Midbrain (tissue), 1 donor: ENCODE results near the gene GSDME.

Experiments used
- DNase-seq: peaks from one replicate; lab custom pipeline; 2025; lab: John Stamatoyannopoulos, UW

GSDME gene

GRCh38 chr7:24704311-24704710 lies 53.0 kb downstream of the GSDME start:
- no peak for DNase-seq

- DNase-seq = no peak
Observed at GRCh38 chr7:24703296-24703695, 54.0 kb downstream of the GSDME start.

DNA sequence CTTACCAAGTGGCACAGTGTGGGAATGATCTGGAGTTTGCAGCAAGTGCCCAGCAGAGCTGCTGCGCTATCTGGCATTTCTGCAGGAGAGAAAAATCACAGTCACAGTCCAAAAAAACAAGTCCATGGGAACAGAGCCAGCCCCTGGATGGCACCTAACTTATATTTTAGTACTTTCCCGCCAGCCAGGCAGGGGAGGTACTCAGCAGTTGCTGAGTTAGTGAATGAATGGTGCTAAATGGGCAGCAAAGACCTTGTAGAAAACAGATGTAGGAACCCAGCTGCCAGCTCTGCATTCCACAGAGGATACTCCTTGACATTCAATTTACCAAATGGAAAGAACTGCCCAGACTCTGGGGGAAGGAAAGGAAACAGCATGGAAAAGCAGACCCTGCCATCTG lies 54.5 kb downstream of the GSDME start:
- DNase-seq = no peak

DNA sequence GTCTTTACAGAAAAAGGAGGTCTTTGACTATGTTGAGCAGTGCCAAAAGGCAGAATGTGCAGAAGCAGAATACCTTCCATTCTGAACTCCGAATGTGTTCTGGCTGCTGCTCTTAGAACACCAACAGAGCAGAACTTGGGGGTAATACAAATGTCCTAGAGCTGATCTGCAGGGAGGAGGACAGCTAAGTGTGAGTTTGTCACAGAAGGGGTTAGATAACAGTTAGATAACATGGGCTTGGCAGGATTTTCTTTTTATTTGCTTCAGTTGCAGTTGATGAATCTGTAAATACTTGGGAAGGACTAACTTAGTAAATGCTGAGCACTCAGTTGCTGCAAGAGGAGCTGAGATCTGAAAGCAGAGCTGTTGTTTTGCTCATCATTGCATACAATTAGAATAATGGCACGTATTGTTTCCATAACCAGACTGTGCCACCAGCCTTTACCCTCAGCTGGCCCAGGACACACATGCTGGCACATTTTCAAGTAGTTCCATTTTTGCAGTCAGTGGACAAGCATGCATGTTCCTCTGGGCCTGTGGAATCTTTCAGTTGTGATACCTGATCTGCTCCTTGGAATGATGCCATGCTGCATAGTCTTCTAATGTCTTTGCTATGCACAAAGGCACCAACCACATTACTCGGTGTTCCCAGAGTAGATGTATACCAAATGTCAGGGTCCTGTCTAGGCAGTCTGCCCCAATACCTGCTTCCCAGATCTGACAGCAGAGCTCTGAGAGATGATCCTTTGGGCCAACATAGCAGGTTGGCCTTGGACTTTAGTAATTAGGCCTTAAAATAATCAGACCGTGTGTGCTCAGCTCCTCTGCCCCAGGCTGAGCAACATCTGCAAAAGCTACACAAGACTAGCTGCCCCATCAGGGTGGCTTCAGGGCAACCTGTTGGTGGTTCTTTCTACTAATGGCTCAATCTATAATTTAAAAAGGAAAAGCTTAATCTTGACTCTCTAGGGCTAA lies 55.7 kb downstream of the GSDME start:
- peak; percentile 65 for DNase-seq

- DNase-seq = no peak
Observed at GRCh38 chr7:24700521-24701260, 56.6 kb downstream of the GSDME start.

- no peak for DNase-seq
Observed at GRCh38 chr7:24698531-24699266, 58.6 kb downstream of the GSDME start.

- no peak for DNase-seq
Observed at GRCh38 chr7:24697416-24697815, 59.8 kb downstream of the GSDME start.

GRCh38 chr7:24692592-24692991 lies 64.7 kb downstream of the GSDME start:
- no peak for DNase-seq

- DNase-seq = no peak
Observed at GRCh38 chr7:24690251-24690650, 67.0 kb downstream of the GSDME start.

- no peak for DNase-seq
Observed at GRCh38 chr7:24685708-24686107, 71.6 kb downstream of the GSDME start.

DNA sequence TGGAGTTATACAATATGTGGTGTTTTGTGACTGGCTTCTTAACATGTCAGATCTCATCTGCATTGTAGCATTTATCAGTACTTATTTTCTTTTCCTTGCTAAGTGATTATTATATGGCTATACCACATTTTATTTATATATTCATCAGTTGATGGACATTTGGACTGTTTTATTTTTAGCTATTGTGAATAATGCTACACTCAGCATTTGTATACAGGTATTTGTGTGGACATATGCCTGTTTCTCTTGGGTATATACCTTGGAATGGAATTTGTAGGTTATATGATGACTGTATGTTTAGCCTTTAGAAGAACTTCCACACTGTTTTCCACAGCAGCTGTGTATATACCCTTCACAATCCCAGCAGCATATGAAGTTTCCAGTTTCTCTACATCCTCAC lies 86.5 kb downstream of the GSDME start:
- no peak for DNase-seq

GRCh38 chr7:24669971-24670591 lies 87.2 kb downstream of the GSDME start:
- DNase-seq = no peak

GRCh38 chr7:24668927-24669635 lies 88.2 kb downstream of the GSDME start:
- no peak for DNase-seq

GRCh38 chr7:24665564-24666294 lies 91.5 kb downstream of the GSDME start:
- peak; percentile 55 for DNase-seq

DNA sequence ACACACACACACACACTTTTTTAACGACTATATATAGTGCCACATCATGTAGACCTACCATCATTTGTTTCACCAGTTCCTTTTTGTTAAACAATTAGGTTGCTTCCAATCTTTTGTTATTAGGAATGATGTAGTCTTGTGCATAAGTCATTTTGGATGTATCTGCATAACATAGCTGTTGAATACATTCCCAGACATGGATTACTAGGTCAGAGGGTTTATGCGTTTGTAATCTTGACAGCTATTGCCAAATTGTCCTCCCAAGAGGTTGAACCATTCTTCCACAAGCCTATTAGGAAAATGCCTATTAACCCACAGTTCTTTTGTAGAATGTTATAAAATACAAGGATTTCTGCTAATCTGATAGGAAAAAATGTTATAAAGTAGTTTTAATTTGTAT lies 96.7 kb downstream of the GSDME start:
- DNase-seq = no peak

GRCh38 chr7:24659505-24659904 lies 97.8 kb downstream of the GSDME start:
- DNase-seq = no peak

DNA sequence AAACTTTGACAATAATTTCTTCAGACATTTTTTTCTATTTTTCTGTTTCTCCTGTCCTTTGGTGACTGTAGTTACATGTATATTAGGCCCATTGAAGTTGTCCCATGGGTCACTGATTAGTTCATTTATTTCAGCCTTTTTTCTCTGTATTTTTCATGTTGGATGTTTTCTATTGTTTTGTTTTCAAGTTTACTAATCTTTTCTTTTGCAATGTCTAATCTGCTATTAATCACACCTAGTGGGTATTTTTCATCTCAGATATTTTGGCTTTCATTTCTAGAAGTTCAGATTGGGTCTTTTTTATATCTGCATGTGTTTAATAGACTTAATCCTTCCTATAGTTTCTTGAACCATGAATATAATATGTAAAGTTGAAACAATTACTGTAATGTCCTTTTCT lies 99.3 kb downstream of the GSDME start:
- no peak for DNase-seq

GRCh38 chr7:24656608-24657007 lies 100.7 kb downstream of the GSDME start:
- no peak for DNase-seq

DNA sequence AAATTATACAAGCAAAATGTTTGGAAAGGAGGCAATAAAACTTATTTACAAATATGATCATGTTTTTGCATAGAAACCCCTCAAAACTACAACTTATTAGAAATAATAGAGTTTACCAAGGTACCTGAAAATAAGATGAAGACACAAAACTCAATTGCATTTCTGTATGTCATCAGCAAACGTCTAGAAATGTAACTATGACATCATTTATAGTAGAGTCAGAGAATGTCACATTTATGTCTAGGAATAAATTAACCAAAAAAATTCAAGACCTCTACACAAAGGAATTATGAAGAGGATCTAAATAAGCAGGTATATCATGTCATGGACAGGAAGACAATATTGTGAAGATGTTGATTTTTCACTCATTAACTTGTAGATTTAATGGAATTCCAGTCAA lies 103.0 kb downstream of the GSDME start:
- no peak for DNase-seq

- peak; percentile 38 for DNase-seq
Observed at GRCh38 chr7:24653316-24654085, 103.8 kb downstream of the GSDME start.
